K562 (cell line): ENCODE measurements around the gene ZNF35. TPM values are rescaled to one million over a fixed set of nuclear protein-coding genes. Genes with fewer than 3 reads are reported as not detected.

ENCODE experiments used
- ATAC-seq: fragments of 200-7000 bp; cut with Tn5 transposase; 3 replicates; pipeline ENCODE4 v1.9.1; 2020; ENCODE audit warnings: moderate library complexity
- BruUV-seq: library from RNA; stranded (reverse); fragments of 400-500 nt; replicated peaks from 2 replicates; lab custom pipeline; 2021; lab: Mats Ljungman, UMichigan
- CTCF ChIA-PET: fragments of 300-600 bp; formaldehyde crosslinking; extraction: SDS; loops from one replicate; lab custom pipeline; 2021; ENCODE audit warnings: low intra/inter-chr PET ratio; lab: Yijun Ruan, JAX
- POLR2A ChIA-PET: fragments of 300-600, 350-650 bp; sonication (Branson Sonifier 250); formaldehyde crosslinking; extraction: SDS; loops from one replicate; lab custom pipeline; 2021; ENCODE audit warnings: antibody characterized with exemption, inconsistent platforms; lab: Yijun Ruan, JAX
- DNase-seq, 4 experiments: peaks; one replicate each; pipeline versions ENCODE4 v3.0.0 to v3.0.0-alpha.2; 2011 to 2018; ENCODE audit warnings: low spot score in 3 of 4, mixed read lengths in 3 of 4; ENCODE audit errors: extremely low read depth in 1 of 4
- FAIRE-seq: peaks from 2 replicates; lab custom pipeline; 2011; peaks lifted over from hg19 to GRCh38; lab: Jason Lieb, UNC
- H2AFZ ChIP-seq: 2 replicates; pipeline ENCODE4 v1.6.0; 2011; ENCODE audit warnings: low read depth, low read length, control low read depth, inconsistent platforms
- H3K27ac ChIP-seq: fragments of 200-600 bp; 3 replicates; pipeline ENCODE4 v1.8.0; 2011; ENCODE audit warnings: low read depth, mild to moderate bottlenecking, control low read depth, inconsistent platforms, low read length, moderate library complexity, mixed read lengths; ENCODE audit errors: extremely low read depth
- H3K27me3 ChIP-seq, 2 experiments: fragments of 300-600 bp in 1 of 2; 2 replicates in 1 of 2; 3 replicates in 1 of 2; pipeline versions ENCODE4 v1.6.0 to v1.8.0; 2011; ENCODE audit warnings: inconsistent platforms in 2 of 2, low read length in 2 of 2, mild to moderate bottlenecking in 1 of 2, mixed read lengths in 1 of 2, moderate library complexity in 1 of 2; ENCODE audit not compliant: control insufficient read depth in 2 of 2, insufficient read depth in 2 of 2
- H3K36me3 ChIP-seq: fragments of 300-600 bp; 3 replicates; pipeline ENCODE4 v1.8.0; 2011; ENCODE audit warnings: mild to moderate bottlenecking, low read length, inconsistent platforms; ENCODE audit not compliant: control insufficient read depth, insufficient read depth
- H3K4me1 ChIP-seq, 2 experiments: fragments of 200-600 bp in 1 of 2; replicated peaks in 1 of 2; 2 replicates in 1 of 2; 3 replicates in 1 of 2; pipeline versions ENCODE4 v1.5.1 to v1.8.0; 2011; ENCODE audit warnings: inconsistent platforms in 2 of 2, low read length in 2 of 2, mild to moderate bottlenecking in 1 of 2, mixed read lengths in 1 of 2, moderate library complexity in 1 of 2; ENCODE audit not compliant: control insufficient read depth in 2 of 2, insufficient read depth in 2 of 2
- H3K4me2 ChIP-seq: 2 replicates; pipeline ENCODE4 v1.6.1; 2011; ENCODE audit warnings: low read length, control low read depth, inconsistent platforms, mixed read lengths; ENCODE audit not compliant: insufficient read depth
- H3K4me3 ChIP-seq: fragments of 200-600 bp; sonication (generic), shearing (Covaris generic); 2 replicates; pipeline ENCODE4 v1.5.1; 2016; ENCODE audit warnings: control low read depth, inconsistent platforms
- H3K79me2 ChIP-seq: fragments of 200-600 bp; 3 replicates; pipeline ENCODE4 v1.8.0; 2011; ENCODE audit warnings: low read length, inconsistent platforms; ENCODE audit not compliant: control insufficient read depth, insufficient read depth
- H3K9ac ChIP-seq, 2 experiments: 2 replicates each; pipeline versions ENCODE4 v1.6.0 to v1.6.1; 2011; ENCODE audit warnings: low read depth in 2 of 2, low read length in 2 of 2, control low read depth in 1 of 2, inconsistent platforms in 1 of 2, mild to moderate bottlenecking in 1 of 2, mixed read lengths in 1 of 2; ENCODE audit not compliant: insufficient read depth in 1 of 2
- H3K9me1 ChIP-seq: one replicate; pipeline ENCODE4 v1.6.0; 2011; ENCODE audit warnings: inconsistent platforms, mild to moderate bottlenecking, low read length, moderate library complexity; ENCODE audit not compliant: control insufficient read depth, insufficient read depth
- H3K9me3 ChIP-seq: replicated peaks from 2 replicates; pipeline ENCODE4 v1.5.1; 2011; ENCODE audit warnings: low read depth, low read length, inconsistent platforms; ENCODE audit not compliant: control insufficient read depth, insufficient read depth
- H4K20me1 ChIP-seq: replicated peaks from 2 replicates; pipeline ENCODE4 v1.6.1; 2011; ENCODE audit warnings: low read length, inconsistent platforms, mixed read lengths; ENCODE audit not compliant: control insufficient read depth, insufficient read depth
- CCAR2 ChIP-seq: fragments of 200-400 bp; formaldehyde crosslinking; IDR thresholded peaks from 2 replicates; pipeline ENCODE4 v1.6.1; 2017; ENCODE audit warnings: mild to moderate bottlenecking, low read depth, low read length
- ILK ChIP-seq: fragments of 450-650 bp; IDR thresholded peaks from 2 replicates; pipeline ENCODE4 v1.6.1; 2016; ENCODE audit warnings: missing genetic modification characterization, low read depth, mild to moderate bottlenecking, missing compliant biosample characterization, moderate library complexity, borderline replicate concordance
- MXD1 ChIP-seq: fragments of 250-450 bp; sonication (Bioruptor Pico); IDR thresholded peaks from 2 replicates; pipeline ENCODE4 v1.8.0; 2021; ENCODE audit warnings: borderline replicate concordance, mild to moderate bottlenecking, moderate library complexity; ENCODE audit not compliant: poor library complexity, severe bottlenecking
- POLR2AphosphoS2 ChIP-seq: IDR thresholded peaks from 2 replicates; pipeline ENCODE4 v1.6.1; 2012; ENCODE audit warnings: low read length, improper control_type of control experiment
- RBFOX2 ChIP-seq: fragments of 200-400 bp; formaldehyde crosslinking; IDR thresholded peaks from 2 replicates; pipeline ENCODE4 v1.6.1; 2017; ENCODE audit warnings: low read depth, mild to moderate bottlenecking, low read length, moderate library complexity
- SLC30A9 ChIP-seq: fragments of 250-450 bp; sonication (Bioruptor Pico); IDR thresholded peaks from 2 replicates; pipeline ENCODE4 v1.8.0; 2022; ENCODE audit warnings: mild to moderate bottlenecking, moderate library complexity
- TBL1XR1 ChIP-seq, 2 experiments: IDR thresholded peaks; 2 replicates each; pipeline ENCODE4 v1.6.1; 2012; ENCODE audit warnings: improper control_type of control experiment in 2 of 2, low read length in 2 of 2, mild to moderate bottlenecking in 1 of 2
- XRCC3 ChIP-seq: fragments of 450-650 bp; IDR thresholded peaks from 2 replicates; pipeline ENCODE4 v1.6.1; 2017; ENCODE audit warnings: mild to moderate bottlenecking, moderate library complexity
- ZNF280A ChIP-seq: fragments of 450-650 bp; IDR thresholded peaks from 2 replicates; pipeline ENCODE4 v1.6.1; 2018; ENCODE audit warnings: mild to moderate bottlenecking, low read depth; ENCODE audit not compliant: partially characterized antibody
- ZNF75A ChIP-seq: fragments of 450-650 bp; formaldehyde crosslinking; IDR thresholded peaks from 2 replicates; pipeline ENCODE4 v1.4.0; 2020; ENCODE audit warnings: mild to moderate bottlenecking
- whole genome bisulfite sequencing: fragments of 100-300 bp; shearing (Covaris generic); methylation state at CpG from one replicate; pipeline ENCODE4 v1.1.6; 2016; ENCODE audit warnings: low coverage, mixed read lengths; ENCODE audit not compliant: insufficient coverage; ENCODE audit errors: missing lambda C conversion rate; 5-methylcytosine and 5-hydroxymethylcytosine counted together
- in situ Hi-C: fragments of 300-500 bp; cut with MboI; formaldehyde crosslinking; loops from 4 replicates; pipeline ENCODE4 v1.15.0; 2018; ENCODE audit warnings: inconsistent platforms, mixed read lengths
- intact Hi-C: fragments of 100-400 bp; cut with micrococcal nuclease; formaldehyde crosslinking; loops from 2 replicates; pipeline ENCODE4 v1.14.2; 2022
- polyA plus RNA-seq, 8 experiments: library from polyadenylated mRNA; depleted of rRNA in 4 of 8; stranded (reverse) in 5 of 8; unstranded in 3 of 8; fragments of >200 nt; fragmentation: Nextera tagmentation in 2 of 8; fragmentation: Illumina TruSeq in 1 of 8; extraction: Ambion mirVana in 2 of 8; extraction: Trizol in 1 of 8; gene quantifications; 2 replicates each; pipeline versions ENCODE4 v1.2.1 to v1.2.3, GENCODE V29; 2011 to 2014; ENCODE audit warnings: inconsistent platforms in 1 of 8, missing spikeins in 1 of 8
- total RNA-seq, 7 experiments: library from RNA; depleted of rRNA in 6 of 7; stranded (reverse); fragments of >200 nt in 6 of 7; fragmentation: Illumina TruSeq in 2 of 7; extraction: Trizol in 2 of 7; gene quantifications; 2 replicates each; pipeline versions ENCODE4 v1.2.1 to v1.2.3, GENCODE V29; 2011 to 2021; ENCODE audit warnings: low replicate concordance in 1 of 7

ZNF35 gene
- total and polyA plus RNA-seq, 9 of the 15 experiments (the other 6 are each of a cell fraction or from before 2014, with no cell fraction given): 8.0 to 18.2 (median 14.8) TPM

GRCh38 chr3:44642337-44642736 lies 6.2 kb upstream of the ZNF35 start:
- Histone ChIP-seq H3K27ac (no peak overlapping the region), H3K9ac (no peak overlapping the region), H3K36me3 (peaks cover 46% of the 10 kb centered on the region), H3K9me1 (no peaks in the 10 kb centered on the region), H3K4me1 (no peaks in the 10 kb centered on the region), H3K27me3 (no peaks in the 10 kb centered on the region), H2AFZ (no peak overlapping the region), H3K4me2 (no peak overlapping the region), H4K20me1 (no peaks in the 10 kb centered on the region), H3K4me3 (no peak overlapping the region), H3K79me2 (no peaks in the 10 kb centered on the region), H3K9me3 (peaks cover 49% of the 10 kb centered on the region)
- POLR2A ChIA-PET: no interaction called here
- no TSS peak for BruUV-seq
- CTCF ChIA-PET: no interaction called here
- no peak for FAIRE-seq
- in situ Hi-C loops: no loop called here
- WGBS: 100% methylated on average over 4 of the region's 4 CpGs
- TF ChIP-seq XRCC3 (peak; percentile 59; the same call in 1 of the 2 replicates), ILK (tag) (no peak), ZNF280A (peak; percentile 59), POLR2AphosphoS2 (no peak), MXD1 (no peak), CCAR2 (no peak), RBFOX2 (no peak), ZNF75A (CRISPR knock-in tag) (peak; percentile 98), SLC30A9 (no peak), TBL1XR1 (IDR thresholded peaks at IDR 0.05; ENCODE audit: low read length in 2 of 2) (no peak)
- no peak for ATAC-seq
- DNase-seq: no peak
- intact Hi-C loops: no loop called here
